T-helper 2 cell (primary cell): Measurements from ENCODE around the gene DRP2.
"Not testable (repeated sequence)": the region's sequence is repeated elsewhere in the genome, so short reads cannot be mapped to it uniquely, and the experiment has no call there.

Source experiments
- DNase-seq, 5 experiments: peaks; one replicate each; pipeline versions ENCODE4 v3.0.0 to v3.0.0-alpha.2; 2012 to 2022
- total RNA-seq, 2 donors: gene quantifications; one replicate each; lab custom pipeline; 2026; lab: John Stamatoyannopoulos, UW

Gene DRP2, protein sequence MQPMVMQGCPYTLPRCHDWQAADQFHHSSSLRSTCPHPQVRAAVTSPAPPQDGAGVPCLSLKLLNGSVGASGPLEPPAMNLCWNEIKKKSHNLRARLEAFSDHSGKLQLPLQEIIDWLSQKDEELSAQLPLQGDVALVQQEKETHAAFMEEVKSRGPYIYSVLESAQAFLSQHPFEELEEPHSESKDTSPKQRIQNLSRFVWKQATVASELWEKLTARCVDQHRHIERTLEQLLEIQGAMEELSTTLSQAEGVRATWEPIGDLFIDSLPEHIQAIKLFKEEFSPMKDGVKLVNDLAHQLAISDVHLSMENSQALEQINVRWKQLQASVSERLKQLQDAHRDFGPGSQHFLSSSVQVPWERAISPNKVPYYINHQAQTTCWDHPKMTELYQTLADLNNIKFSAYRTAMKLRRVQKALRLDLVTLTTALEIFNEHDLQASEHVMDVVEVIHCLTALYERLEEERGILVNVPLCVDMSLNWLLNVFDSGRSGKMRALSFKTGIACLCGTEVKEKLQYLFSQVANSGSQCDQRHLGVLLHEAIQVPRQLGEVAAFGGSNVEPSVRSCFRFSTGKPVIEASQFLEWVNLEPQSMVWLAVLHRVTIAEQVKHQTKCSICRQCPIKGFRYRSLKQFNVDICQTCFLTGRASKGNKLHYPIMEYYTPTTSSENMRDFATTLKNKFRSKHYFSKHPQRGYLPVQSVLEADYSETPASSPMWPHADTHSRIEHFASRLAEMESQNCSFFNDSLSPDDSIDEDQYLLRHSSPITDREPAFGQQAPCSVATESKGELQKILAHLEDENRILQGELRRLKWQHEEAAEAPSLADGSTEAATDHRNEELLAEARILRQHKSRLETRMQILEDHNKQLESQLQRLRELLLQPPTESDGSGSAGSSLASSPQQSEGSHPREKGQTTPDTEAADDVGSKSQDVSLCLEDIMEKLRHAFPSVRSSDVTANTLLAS
- total RNA-seq: 0 to 4.2 reads per million in 2 donors

DNA sequence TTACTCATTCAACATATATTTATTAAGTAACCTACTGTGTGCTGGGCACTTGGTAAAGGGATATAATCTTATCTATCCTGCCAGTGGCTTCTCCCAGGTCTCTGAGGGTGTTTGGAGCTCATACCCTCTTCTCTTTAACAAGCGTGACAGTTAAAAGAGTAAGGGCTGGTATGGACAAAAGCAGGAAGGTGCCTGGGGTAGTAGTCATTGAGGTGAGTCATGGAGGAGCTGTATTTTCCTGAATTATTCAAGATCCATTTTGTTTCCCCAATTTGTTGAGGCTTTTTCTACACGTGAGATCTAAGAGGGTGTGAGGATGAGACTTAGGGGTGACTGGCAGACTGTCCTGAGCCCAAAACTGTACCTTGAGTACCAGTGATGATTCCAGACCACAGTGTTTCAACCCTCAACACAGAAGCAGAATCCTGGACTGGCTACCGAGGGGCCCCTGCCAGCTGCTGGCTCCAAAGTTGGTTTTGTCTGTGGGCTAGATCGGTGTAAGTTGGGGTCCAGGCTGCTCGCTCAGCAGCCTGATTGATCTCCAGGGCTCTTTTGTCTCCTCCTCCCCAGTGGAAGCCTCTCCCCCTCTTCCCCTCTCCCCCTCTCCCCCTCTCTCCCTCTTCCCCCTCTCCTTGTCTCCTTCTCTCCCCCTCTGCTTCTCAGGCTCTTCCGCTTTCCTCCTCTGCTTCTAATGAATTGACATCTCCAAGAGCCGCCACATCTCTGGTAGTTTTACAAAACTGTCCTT is at the start of gene DRP2:
TSS of gene DRP2 (plus strand) at position 671 of the 748 bp plus-strand sequence. CDS start 11,862 bp downstream, outside the sequence.
- no peak for DNase-seq

DNA sequence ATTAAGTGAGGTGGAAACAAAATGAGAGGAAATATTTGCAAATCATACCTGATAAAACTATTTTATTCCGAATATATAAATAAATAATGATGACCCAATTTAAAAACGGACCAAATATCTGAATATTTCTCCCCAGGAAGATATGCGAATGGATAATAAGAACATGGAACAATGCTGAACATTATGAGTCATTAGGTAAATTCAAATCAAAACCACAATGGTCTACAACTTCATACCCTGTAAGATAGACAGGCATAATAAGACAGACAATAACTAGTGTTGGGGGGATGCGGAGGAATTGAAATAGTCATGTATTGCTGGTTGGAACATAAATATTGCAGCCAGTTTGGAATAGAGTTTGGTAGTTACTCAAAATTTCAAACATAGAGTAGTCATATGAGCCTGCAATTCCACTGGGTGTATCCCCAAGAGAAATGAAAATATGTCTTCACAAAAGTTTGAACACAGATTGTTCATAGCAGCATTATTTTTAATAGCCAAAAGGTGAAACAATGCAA is 47.6 kb upstream of the DRP2 start:
- DNase-seq: no peak

DNA sequence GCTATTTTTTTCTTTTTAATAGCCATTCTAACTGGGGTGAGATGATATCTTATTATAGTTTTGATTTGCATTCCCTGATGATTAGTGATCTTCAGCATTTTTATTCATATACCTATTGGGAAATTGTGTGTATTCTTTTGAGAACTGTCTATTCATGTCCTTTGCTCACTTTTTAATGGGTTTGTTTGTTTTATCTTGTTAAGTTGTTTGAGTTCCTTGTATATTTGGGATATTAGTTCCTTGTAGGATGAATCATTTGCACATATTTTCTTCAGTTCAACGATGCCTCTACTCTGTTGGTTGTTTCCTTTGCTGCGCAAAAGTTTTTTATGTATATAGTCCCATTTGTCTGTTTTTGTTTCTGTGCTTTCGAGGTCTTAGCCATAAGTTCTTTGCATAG is 43.1 kb upstream of the DRP2 start:
- no peak for DNase-seq

DNA sequence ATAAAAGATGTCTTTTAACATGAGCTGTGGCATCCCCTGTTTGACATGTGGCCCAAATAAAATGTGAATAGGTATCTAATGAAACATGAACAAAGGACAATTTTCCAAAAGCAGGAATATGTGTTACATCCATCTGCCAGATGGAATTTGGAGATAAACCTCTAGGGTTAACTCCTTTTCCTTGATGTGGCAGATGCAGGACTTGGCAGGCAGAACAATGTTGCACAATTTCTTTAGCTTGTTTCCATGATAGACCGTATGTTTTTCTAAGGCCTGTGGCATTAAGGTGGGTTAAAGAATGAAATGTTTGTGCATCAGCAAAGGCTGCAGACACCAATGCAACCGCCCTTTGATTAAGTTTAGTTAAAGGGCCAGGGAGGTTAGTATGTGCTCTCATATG is 34.7 kb upstream of the DRP2 start:
- DNase-seq: not testable (repeated sequence)

DNA sequence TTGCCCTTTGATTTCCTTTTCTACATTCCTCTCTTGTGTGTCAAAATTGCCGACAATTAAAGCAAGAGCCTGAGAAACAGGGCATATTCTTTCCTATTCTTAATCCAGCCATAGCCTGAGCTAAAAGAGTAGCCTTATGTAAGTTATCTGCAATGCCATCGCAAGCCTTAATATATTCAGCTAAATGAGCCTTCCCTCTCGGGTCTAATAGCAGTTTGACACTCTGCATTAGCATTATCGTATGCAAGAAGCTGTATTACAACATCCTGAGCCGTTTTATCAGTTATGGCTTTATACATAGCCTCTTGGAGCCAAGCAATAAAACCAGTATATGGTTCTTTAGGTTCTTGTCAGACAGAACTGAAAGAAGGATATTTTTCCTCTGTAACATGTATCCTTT is 31.6 kb upstream of the DRP2 start:
- DNase-seq: not testable (repeated sequence)

DNA sequence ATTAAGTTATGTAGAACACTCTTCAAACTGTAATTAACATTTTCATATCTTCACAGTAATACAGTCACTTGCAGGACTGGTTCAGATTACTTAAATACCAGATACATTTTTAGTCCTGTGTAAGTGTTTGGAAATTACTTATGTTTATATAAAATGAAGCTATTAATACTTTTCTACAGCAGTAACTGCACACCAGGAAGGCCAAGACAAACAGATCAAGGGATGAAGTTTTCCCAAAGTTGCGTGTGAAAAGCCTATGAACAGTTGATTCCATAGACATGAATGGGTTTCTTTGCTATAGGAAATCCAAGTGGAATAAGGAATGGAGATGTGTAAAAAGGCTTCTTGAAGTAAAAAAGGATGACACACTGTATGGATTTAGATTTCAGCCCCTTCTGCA is 28.9 kb upstream of the DRP2 start:
- DNase-seq: no peak

DNA sequence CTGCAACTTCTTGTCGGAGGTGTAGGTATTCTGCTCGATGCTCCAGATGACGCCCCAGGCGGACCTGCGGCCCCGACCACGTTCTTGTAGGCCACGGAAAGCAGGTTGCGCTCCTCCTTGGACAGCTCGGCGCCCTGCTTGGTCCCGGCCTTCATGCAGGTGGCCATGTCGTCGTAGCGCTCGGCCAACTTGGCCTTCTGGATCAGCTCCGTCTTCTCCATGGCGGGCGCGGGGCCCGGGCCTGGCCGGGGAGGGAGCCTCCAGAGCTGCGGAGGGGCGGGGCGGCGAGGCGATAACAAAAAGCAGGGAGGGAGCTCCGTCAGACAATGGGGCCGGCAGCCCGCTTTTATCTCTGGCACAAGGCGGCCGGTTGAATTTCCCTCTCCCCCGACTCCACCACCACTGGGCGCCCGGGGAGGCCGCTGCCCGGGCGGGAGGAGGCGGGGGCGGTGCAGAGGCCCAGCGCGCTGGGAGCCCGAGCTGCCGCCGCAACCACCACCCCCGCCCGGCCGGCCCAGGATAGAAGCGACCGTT is 28.3 kb upstream of the DRP2 start:
- no peak for DNase-seq

DNA sequence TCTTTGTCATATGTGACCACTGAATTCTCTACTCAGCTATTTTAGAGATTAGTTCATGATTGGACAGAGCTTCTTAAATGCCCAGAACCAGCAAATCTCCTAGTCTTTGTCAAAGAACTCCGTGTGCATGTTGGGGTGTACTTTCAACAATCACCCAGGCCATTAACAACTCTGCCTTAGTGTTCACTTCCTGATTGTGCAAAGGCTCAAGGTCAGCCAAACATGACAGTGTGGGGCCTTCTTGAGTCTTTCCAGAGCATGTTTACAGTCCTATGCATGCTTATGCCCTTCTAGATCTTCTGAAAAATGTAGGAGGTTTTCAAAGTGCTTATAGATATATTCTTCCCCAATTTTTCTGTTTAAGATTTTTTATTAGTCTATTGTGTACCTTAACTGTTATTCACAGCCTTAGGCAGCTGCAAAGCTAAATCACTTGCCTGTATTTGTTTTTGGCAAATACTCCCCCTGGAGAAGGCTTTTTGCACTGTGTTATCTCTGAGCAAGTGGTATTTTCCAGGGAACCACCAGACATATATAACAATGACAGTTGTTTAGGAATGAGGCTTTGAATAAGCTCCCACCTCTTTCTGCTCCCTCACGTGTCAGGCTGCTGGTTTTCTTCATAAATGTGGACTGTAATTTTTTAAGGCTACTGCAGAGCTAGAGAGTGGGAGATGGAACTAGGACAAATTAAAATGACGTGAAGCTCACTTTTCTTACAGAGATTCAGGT is 24.0 kb upstream of the DRP2 start:
- DNase-seq: no peak

DNA sequence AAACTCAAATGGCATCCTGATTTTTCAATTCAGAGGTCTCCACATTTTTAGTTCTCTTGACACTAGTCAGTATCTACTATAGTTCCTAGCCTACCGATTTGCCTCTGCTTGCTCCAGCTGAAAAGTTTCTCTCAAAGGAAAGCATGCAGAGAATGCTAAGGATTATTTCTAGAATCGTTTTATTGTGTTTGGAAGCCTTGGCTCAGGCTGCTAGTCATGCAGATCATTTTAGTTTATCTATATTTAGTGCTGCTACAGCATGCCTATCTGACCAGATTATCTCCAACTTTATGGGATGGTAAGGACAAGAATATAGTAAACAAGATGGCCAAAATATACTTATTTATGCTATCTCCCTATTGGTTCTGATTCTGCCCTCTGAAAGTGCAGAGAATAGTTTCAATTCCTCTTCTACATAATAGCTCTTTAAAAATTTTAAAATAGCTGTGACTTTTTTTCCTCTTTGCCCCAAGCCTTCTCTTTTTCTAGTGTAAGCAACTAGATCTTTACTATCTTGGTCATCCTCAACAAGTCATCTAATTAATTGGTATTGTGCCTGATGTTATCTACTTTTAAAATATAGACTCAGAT is 15.7 kb upstream of the DRP2 start:
- DNase-seq: no peak

DNA sequence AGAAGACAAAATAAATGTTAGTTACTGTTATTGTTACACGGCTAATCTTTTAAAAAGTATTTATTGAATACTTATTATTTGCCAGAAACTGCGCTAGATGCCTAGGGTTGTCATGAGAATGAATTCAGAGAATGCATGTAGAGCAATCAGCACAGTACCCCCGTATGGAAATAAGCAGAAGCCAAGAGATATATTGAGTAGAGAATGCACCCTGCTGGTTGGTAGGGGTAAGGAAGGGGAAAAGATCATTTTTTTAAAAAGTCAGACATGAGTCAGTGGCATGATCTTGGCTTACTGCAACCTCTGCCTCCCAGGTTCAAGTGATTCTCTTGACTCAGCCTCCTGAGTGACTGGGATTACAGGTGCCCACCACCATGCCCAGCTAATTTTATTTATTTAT is 13.1 kb upstream of the DRP2 start:
- DNase-seq: peak in 1 of 5 experiments; percentile 53

DNA sequence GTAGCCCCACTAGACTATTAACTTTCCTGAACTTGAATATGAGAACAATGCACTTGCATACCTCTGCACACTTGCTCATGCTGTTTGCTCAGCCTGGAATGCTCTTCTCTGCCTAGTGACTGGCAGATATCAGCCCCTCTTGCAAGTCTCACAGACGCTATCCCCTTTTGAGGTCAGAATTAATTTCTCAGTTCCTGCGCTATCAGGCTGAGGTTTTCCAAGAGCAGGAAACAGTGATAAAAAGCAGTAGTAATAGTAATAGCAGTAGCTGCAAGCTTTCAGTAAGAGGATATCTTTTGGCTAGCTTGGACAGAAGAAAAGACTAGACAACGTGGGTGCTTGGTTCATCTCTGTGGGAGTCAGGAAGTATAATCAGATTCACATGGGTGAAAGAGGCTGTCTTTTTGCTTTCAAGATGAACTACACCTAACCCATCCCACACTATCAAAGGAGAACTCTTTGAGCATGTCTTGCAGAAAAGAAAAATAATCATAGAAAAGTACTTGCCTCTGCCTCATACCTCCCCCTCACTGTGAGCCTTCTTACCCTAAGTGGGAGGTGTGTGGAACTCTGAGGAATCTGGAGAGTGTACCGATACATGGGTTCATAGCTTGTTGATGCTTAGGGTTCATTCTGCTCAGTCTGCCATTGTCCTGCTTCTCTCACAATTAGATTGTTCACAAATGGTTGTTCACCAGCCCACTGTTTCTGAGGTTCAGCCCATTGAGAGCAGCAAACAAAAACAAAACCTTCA is 11.3 kb upstream of the DRP2 start:
- peak in 1 of 5 experiments; percentile 65 for DNase-seq

DNA sequence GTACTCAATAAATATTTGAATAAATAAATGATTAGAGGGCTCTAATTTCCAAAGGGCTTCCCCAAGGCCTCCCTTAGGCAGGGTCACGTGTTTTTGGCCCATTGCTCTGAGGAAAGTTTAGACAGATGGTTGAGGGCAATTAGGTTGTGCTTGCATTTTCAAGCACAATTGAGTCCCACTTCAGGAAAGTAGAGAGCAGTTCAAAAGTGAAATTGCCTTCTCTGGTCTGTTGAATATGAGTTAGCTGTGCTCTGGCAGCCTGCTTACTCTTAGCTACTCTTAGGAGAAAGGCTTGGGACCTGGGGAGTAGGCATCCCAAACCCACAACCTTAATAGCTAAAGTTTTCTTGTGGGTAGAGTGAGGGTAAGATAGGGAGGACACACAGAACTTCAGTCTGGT is 9.0 kb upstream of the DRP2 start:
- DNase-seq: no peak

DNA sequence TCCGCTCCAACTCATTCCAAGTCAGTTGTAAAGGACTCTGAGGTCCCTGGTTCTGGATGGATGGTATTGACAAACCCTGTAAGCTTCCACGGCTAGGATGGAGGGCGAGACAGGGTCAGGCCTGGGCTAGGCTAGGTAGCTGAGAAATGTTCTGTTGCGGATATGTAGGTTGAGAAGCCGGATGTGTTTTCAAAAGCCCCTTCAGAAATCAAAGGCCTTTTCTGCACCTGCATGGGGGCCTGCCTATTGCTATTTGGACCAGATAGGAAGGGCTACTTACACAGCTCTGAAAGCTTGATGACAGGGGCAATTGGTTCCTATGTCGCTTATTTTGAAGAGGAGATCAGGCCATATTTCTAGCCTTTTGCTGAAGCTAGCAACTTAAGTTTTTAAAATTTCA is 1.9 kb upstream of the DRP2 start:
- no peak for DNase-seq

DNA sequence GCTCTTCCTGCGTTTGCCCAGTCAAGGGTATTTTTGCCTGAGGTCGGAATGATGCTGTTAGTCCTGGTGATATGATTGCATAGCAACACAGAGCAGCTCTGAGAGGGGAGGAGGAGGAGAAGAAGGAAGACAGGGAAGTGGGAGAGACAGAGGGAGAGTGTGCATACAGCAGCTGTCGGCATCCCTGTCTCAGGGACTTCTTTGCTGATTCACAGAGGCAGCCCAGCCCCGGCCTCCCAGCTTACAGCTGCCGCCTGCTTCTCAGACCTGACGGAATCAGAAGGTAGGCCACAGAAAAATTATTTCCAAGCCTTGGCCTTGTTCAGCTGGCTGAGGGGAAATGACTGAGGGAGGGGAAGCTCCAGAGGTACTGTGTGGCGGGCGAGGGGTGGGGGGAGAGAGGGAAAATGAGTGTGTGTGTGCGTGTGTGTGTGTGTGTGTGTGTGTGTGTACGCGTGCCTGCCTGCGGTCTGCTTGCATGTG is 319 bp downstream of the DRP2 start:
- peak in 1 of 5 experiments; percentile 3 for DNase-seq

DNA sequence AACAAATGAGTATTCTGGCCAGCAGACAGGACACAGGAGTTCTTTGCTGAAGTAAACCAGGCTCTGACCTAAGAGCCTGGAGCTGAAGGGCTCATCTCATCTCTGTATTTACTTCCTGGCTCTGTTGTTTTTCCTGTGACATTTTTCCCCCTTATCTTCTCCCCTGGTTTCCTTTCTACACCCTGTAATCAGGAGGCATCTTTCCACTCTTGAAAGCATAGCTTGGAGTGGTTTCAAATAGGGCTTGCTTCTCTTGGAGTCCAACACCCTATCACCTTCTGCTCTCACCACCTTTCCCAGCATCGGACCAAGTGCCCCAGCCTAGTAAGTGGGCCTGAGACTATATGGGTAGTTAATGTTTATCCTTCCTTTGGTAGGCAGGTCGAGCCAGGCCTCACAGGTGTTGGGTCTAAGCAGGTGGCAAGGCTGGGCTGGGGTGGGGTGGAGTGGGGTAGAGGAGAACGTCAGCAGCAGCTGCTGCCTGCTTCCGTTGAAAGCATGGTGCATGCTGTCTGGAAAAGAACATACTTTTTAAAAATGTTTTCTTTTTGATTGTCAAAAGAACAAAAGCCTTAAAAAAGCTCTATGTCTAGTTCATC is 1.2 kb downstream of the DRP2 start:
- DNase-seq: no peak

DNA sequence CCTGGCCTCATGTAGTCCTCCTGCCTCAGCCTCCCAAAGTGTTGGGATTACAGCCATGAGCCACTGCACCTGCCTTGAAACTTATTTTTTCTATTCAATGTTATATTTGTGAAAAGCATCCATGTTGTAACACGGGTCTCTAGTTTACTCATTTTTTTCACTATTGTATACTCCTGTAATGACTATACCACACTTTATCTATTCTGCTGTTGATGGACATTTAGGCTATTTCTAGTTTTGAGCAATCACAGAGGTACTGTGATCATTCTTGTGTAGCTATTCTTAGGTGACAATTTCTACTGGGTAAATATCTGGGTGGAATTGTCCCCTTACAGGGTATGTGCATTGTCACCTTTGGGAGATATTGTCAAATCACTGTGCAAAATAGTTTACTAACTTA is 3.6 kb downstream of the DRP2 start:
- DNase-seq: peak in 1 of 5 experiments; percentile 4

DNA sequence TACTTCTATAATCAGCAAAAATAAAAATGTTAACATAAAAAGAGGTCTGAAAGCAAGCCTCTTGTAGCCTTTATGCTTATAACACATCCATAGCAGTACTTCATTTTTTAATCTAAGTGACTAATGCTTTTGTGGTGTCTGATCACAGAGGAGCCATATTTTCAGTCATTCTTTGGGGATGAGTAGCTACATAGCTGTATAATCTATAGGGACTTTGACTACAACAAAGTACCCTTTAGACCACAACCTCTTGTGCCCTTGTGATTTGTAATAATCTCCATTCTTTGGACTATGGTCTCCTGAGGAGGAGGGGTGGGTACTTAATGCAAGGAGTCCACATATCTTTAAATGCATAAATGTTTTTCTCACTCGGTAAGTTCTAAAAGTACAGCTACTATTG is 9.6 kb downstream of the DRP2 start:
- no peak for DNase-seq

DNA sequence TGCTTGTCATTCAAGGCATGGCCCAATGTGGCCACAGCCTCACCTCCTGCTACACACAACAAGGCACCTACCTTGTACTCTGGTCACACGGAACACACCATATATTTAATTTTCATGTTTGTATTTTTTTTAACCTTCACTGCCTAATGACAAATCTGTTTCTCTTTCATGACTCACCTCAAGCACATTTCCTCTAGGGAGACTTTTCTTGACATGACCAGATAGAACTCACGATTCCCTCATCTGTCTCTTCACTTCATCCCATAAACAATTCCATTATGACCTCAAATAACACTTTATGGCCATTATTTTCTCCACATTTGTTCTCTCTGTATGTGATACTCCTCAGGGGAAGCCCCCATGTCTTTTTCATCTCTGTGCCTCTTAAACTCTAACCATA is 11.1 kb downstream of the DRP2 start:
- DNase-seq: no peak

DNA sequence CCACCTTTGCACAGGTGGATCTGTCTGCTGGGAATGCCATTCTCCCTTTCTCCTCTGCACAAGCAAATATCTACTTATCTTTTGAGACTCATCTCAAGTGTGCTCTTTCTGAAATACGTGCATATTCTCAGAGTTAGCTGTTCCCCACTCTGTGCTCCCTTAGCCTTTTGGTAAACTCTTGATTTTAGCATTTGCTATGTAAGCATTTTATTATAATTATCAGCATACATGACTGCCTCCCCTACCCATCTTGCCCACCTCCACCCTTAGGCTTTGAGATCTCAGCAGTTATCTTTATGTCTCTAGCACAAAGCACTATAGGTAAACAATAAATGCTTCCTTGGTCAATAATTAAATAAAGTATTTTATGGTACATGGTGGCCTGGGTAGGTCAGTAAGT is 11.5 kb downstream of the DRP2 start:
- no peak for DNase-seq

DNA sequence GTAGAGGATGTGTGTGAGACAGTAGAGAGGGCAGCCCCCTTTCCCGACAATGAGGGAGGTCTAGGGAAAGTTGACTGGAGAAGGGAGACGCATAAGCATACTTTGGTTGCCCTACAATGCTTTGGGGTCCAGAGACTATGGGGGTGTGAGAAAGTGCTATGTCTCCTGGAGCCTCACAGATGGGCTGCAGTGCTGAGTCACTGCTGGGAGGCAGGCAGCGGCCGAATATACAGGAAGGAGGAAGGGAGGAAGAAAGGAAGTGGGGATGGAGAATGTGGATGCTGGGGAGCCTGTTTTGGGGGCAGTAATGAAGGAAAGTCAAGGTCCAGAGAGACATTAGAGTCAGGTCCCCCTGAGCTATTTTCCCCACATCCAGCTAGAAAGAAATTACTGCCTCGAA is 12.7 kb downstream of the DRP2 start:
- DNase-seq: no peak
